HG03103 (cell line): Measurements from ENCODE around the gene STX10.
"Not testable (repeated sequence)": the region's sequence is repeated elsewhere in the genome, so short reads cannot be mapped to it uniquely, and the experiment has no call there.

ENCODE experiments used
- ATAC-seq: cut with Tn5 transposase; IDR thresholded peaks from one replicate; pipeline ENCODE4 v1.9.1; 2021; ENCODE audit warnings: low read depth; ENCODE audit not compliant: unreplicated experiment

The STX10 gene

GRCh38 chr19:13149173-13149627, 975 bp downstream of the STX10 start:
- not testable (repeated sequence) for ATAC-seq

DNA sequence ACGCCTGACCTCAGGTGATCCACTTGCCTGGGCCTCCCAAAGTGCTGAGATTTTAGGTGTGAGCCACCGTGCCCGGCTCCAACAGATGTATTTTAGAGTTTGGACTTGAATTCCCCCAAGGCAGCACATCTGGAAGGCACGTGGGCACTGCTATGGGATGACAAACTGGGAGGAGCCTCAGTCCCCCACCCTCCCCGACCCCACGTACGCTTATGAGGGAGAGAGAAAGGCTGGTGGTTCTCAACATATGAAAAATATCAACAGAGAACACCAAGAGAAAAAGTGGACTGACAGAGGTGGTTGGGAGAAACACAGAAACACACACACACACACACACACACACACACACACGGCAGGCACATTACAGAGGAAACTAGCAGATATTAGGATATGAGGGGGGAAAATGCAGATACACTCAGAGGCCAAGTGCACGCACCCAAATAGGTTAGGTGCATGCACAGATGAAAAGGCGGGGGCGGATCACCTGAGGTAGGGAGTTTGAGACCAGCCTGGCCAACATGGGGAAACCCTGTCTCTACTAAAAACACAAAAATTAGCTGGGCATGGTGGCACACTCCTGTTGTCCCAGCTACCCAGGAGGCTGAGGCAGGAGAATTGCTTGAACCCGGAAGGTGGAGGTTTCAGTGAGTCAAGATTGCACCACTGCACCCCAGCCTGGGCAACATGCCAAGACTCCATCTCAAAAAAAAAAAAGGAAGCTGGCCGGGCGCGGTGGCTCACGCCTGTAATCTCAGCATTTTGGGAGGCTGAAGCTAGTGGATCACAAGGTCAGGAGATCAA, 3.2 kb downstream of the STX10 start:
- ATAC-seq = no peak

DNA sequence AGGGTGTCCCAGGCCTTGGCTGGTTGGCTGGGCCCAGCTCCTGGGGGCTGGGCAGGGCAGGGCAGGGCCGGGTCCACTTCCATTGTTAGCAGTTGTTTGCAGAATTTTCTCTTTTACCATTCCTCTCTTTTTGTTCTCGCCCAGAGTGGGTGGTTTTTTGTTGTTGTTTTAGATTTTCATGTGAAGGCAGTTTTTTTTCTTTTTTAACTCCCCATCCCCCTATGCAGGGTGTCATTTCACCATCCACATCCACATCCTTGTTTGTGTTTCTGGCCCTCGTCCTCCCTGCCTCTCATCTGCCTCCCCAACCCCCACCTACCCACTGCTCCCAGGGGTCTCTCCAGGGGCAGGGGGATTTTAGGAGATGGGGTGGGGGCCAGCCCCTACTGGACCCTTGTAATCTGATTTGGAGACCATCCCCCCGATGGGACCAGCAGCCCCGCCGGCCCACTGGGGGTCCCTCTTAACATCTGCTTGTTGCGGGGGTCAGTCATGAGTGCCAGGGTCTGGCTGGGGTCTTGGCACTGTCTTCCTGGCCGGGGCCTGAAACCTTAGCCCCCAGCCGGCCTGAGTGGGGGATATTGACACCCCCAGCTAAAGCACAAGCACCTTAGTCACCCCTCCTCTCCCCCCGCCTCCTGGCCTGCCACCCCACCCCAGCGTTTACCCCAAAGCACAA, 10.4 kb downstream of the STX10 start:
- no peak for ATAC-seq

GRCh38 chr19:13138916-13139198, 11.3 kb downstream of the STX10 start:
- ATAC-seq = no peak

DNA sequence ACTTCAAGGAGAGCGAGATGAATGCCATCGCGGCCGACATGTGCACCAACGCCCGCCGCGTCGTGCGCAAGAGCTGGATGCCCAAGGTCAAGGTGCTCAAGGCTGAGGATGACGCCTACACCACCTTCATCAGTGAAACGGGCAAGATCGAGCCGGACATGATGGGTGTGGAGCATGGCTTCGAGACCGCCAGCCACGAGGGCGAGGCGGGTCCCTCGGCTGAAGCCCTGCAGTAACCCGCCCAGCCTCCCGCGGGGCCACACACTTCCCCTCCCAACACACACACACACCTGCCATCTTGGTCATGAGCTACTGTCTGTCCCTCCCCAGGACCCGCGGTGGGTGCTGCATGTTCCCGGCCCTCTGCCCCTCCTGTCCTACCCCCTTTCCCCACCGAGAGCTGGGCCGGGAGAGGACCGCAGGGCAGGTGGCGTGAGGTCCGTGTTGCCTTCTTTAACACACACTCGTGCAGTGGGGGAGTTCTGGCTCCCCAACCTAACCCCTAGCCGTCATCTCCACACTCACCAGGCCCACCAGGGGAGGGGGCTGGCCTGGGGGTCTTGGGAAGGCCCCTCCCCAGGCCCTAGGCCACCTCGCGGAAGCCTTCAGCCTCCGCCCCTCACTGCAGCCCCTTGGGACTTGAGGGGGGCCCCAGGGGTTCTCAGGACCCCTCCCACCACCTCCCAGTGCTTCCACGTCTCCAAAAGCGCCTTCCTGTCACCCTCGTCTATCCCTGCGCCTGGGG, 11.8 kb downstream of the STX10 start:
- no peak for ATAC-seq

DNA sequence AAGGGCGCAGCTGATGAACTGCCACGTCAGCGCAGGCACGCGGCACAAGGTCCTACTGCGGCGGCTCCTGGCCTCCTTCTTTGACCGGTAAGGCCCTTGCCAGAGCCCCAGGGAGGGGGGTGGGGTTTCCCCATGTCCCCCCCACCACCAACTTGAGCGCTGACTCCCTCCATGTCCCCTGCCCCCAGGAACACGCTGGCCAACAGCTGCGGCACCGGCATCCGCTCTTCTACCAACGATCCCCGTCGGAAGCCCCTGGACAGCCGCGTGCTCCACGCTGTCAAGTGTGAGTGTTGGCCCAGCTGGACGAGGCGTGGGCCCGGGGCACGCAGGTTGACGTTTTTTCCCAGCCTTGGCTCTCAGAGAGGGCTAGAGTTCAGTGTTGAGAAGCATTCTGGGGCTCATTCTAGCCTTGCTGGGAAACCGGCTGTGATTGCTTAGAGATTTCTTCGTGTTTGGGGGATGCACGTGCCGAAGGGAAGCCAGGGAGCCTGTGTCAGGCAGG, 12.8 kb downstream of the STX10 start:
- ATAC-seq = no peak

DNA sequence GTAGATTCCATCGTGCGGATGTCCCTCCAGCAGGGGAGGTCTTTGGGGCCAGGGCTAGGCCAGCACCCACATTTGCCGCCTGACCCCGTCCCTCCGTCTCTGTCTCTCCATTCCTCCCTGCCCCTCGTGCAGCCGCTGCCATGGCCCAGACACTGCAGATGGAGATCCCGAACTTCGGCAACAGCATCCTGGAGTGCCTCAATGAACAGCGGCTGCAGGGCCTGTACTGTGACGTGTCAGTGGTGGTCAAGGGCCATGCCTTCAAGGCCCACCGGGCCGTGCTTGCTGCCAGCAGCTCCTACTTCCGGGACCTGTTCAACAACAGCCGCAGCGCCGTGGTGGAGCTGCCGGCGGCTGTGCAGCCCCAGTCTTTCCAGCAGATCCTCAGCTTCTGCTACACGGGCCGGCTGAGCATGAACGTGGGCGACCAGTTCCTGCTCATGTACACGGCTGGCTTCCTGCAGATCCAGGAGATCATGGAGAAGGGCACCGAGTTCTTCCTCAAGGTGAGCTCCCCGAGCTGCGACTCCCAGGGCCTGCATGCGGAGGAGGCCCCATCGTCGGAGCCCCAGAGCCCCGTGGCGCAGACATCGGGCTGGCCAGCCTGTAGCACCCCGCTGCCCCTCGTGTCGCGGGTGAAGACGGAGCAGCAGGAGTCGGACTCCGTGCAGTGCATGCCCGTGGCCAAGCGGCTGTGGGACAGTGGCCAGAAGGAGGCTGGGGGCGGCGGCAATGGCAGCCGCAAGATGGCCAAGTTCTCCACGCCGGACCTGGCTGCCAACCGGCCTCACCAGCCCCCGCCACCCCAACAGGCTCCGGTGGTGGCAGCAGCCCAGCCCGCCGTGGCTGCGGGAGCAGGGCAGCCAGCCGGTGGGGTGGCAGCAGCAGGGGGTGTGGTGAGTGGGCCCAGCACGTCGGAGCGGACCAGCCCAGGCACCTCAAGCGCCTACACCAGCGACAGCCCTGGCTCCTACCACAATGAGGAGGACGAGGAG, 14.8 kb downstream of the STX10 start:
- ATAC-seq = no peak

- no peak for ATAC-seq
Observed at GRCh38 chr19:13134626-13135025, 15.5 kb downstream of the STX10 start.

DNA sequence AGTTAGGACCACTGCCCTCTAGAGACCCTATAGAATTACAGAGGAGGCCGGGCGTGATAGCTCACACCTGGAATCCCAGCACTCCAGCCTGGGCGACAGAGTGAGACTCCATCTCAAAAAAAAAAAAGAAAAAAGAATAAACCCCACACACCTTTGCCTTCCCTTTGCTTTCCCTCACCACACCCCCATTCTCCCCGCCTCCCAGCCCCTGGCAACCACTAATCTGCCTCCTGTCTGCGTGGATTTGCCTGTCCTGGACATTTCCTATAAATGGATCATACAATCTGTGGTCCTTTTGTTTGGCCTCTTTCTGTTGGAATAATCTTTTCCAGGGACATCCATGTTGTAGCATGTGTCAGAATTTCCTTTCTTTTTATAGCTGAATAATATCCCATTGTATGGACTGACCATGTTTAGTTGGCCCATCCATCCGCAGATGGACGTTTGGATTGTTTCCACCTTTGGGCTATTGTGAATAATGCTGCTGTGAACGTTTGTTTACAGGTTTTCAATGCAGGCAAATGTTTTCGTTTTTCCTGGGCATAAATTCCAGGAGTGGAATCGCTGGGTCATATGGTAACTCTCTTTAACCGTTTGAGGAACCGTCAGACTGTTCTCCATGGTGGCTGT, 16.8 kb downstream of the STX10 start:
- ATAC-seq = no peak

DNA sequence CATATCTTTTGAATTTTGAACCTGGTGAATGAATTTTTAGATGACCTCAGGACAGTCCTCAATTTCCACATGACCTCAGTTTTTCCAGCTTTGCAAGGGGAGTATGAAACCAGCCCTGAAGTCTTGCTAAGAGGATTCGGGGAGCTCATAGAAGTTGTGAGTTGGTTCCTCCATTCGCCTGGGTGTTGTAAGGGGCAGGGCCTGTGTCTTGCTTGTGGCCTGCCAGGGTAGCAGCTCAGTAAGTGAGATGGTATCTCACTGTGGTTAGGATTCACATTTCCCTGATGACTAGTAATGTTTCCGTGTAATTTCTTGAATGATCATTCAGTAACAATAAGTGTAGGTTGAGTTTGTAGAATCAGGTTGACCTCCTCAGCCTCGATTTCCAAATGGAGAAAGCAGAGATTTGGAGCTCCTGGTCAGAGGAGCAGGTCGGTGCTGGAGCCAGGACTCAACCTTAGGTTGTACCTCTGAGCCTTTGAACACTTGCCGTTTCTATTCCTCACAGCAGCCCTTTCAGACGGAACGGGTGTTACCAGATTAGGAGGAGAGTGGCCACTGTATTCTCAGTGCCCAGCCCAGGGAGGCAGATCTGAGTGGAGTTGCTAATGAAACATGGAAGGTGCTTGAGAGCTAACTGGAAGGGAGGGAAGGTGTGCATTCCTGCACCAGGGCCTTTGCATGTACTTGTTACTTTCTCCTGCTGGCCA, 17.5 kb downstream of the STX10 start:
- no peak for ATAC-seq

GRCh38 chr19:13130886-13131490, 19.2 kb downstream of the STX10 start:
- no peak for ATAC-seq

DNA sequence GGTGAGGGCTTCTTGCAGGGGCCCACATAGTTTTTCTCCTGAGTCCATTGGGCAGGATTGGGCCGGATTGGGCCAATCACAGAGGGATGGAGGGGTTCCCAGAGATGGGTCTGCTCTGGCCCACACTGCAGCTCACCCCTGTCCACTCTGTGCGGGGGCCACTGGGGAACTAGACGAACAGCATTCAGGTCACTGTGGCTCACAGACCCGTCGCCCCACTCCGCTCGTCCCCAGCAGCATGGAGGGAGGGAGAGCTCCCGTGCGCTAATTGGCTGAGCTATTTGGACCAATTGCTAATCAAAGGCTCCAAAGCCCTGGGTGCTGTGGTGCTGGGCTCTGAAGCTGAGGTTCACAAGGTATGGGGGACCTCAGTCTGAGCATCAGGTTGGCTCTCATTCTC, 20.8 kb downstream of the STX10 start:
- ATAC-seq = no peak

DNA sequence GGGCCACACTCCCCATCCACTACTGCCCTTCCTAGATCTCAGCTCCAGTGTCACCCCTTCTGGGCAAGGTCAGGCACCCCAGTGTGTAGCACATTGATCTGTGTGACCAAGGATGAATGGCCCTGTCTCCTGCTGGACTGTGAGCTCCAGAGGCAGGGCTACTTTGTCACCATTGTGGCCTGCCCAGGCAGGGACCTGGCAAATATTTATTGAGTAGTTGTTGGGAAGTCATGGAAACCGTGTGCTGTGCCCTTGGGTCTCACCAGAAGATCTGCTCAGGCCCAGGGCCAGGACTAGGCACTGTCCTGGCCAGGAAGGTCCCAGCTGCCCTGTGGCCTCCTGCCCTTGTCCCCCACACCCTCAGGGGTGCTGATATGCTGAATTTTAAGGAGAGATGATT, 21.6 kb downstream of the STX10 start:
- no peak for ATAC-seq

- ATAC-seq = no peak
Observed at GRCh38 chr19:13127811-13128575, 22.2 kb downstream of the STX10 start.

DNA sequence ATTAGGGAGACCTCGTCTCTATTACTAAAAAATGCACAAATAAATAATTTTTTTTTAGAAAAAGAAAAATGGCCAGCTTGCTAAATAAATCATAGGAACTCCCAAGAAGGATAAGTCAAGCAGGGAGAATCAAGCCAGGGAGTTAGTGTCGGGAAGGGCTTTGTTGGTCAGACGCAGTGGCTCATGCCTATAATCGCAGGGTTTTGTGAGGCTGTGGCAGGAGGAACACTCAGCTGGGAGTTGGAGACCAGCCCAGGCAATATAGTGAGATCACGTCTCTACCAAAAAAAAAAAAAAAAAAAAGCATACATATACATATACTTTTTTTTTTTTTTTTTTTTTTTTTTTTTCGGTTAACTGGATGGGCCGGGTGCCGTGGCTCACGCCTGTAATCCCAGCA, 23.1 kb downstream of the STX10 start:
- ATAC-seq = no peak

- no peak for ATAC-seq
Observed at GRCh38 chr19:13122980-13123957, 26.9 kb downstream of the STX10 start.
